HG03097 (cell line): ENCODE results near the gene VTCN1.
"Not testable (repeated sequence)": the region's sequence is repeated elsewhere in the genome, so short reads cannot be mapped to it uniquely, and the experiment has no call there.

Experiments
- ATAC-seq: cut with Tn5 transposase; IDR thresholded peaks from one replicate; pipeline ENCODE4 v1.9.1; 2021; ENCODE audit not compliant: unreplicated experiment, low FRiP score

The VTCN1 gene, protein sequence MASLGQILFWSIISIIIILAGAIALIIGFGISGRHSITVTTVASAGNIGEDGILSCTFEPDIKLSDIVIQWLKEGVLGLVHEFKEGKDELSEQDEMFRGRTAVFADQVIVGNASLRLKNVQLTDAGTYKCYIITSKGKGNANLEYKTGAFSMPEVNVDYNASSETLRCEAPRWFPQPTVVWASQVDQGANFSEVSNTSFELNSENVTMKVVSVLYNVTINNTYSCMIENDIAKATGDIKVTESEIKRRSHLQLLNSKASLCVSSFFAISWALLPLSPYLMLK

DNA sequence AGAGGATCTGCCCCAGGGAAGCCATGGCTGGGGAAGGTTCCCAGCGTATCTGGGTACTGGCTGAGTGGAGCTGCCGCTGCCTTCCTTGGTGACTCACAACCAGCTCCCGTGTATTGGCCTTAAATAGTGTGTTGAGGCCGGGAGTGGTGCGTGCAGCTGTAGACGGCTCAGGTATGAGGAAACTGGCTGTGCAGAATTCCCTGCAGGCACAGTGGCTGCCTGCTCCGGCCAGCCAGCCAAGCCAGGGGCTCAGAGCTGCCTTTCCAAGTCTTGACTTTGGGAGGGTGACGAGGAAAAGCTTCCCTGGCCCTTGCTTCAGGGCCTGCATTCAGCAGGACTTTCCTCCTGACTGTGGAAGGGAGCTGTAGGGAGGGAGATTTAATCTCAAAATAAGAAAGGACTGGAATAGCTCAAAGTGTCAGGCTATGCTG, at the start of gene VTCN1:
Gene VTCN1, minus strand, starts transcription at position 97 of the 431 bp plus-strand sequence. Its CDS starts 72 bp downstream, at position 25.
- ATAC-seq, result no peak

DNA sequence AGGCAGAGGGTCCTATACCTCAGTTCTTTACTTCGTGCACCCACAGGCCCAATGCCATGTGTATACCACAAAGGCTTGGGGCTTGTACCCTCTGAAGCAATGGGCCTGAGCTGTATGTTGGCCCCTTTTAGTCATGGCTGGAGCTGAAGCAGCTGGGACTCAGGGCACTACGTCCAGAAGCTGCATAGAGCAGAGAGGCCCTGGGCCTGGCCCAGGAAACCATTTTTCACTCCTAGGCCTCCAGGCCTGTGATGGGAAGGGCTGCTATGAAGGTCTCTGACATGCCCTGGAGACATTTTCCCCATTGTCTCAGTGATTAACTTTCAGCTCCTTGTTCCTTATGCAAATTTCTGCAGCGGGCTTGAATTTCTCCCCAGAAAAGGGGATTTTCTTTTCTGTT, 48.1 kb upstream of the VTCN1 start:
- ATAC-seq, result no peak

DNA sequence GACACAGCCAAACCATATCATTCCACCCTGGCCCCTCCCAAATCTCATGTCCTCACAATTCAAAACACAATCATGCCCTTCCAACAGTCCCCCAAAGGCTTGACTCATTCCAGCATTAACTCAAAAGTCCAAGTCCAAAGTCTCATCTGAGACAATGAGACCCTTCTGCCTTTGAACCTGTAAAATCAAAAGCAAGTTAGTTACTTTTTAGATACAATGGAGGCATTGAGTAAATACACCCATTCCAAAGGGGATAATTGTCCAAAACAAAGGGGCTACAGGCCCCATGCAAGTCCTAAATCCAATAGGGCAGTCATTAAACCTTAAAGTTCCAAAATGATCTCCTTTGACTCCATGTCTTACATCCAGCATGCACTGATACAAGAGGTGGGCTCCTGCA, 47.3 kb upstream of the VTCN1 start:
- not testable (repeated sequence) for ATAC-seq

DNA sequence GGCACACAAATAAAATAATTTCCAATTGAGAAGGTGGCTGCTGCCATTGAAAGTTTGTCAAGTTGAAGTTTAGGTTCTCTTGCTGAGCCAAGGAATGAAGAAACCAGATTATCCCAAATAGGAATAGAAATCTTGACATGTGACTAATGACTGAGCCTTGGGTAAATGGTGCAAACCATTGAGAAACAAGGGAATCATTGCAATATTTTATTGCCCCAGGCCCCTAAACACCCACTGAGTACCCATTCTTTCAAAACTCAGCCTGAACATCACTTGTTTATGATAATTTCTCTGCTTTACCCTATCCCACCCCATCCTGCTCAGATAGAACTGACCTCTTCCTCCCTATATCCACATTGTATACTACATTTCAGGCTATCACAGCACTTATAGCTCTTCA, 46.6 kb upstream of the VTCN1 start:
- ATAC-seq, result no peak

DNA sequence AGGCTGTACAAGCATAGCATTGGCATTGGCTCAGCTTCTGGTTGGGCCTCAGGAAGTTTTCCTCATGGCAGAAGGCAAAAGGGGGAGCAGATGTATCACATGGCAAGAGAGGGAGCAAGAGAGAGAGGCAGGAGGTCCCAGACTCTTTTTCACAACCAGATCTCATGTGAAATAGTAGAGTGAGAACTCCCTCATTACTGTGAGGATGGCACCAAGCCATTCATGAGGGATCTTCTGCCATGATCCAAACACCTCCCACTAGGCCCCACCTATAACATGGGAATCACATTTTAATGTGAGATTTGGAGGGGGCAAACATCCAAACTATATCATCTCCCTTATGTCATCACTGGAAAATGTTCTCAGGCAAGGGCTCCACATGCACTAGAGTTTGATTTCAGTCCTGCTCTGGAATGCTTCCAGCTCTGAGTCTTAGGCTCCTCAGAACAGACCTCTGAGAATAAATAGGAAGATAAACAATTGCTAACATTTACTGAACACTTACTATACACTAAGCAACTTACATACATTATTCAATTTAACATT, 39.4 kb upstream of the VTCN1 start:
- ATAC-seq, result no peak

DNA sequence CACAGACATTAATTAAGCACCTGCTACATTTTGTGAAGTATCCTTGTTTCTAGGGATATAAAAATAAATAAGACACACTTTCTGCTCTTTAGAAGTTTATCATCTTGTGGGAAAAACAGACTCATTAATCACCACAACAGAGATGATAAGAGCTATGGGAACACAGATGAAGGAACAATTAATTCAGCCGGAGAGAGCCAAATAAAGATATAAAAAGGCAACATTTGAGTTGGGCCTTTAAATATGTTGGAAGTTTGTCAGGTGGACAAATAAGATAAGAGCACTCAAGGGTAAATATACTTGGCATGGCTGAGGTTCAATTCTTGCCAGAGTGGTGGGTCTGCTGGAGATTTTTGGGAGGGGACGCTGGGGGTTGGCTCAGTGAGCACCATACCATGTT, 34.2 kb upstream of the VTCN1 start:
- no peak for ATAC-seq

DNA sequence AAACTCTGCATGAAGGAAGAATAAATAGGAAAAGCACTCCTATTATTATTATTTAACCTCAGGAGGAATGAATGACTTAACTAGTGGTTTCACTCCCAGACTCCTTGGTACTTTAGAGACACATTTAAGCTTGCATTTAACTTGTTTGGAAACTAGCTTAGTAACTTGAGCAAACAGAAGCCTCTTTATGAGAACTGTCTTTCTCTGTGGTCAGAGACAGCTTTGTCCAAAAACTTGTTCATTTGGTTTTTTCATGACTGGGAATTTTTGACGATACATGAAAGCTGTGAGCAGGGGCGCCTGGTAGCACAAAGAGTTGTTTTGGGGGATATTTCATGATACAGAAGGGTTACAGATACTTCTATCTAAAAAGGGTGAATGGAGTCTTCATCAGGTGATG, 33.6 kb upstream of the VTCN1 start:
- no peak for ATAC-seq

DNA sequence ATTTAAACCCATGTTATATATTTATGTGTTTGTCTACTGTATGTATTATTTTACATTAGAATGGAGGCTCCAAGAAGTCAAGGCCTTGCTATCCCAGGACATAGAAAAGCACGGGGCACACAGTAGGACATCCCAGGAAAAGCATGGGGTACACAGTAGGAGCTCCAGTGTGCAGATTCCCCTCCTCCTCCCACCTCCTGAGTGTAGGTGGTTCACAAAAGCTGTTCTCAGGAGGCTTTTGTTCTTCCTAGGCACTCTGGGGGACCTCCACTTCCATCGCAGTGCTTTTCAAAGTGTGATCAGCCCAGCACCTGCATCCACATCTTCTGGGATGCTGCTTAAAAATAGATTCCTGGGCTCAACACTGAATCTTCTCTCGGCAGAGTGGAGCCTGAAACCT, 30.8 kb upstream of the VTCN1 start:
- ATAC-seq, result no peak

DNA sequence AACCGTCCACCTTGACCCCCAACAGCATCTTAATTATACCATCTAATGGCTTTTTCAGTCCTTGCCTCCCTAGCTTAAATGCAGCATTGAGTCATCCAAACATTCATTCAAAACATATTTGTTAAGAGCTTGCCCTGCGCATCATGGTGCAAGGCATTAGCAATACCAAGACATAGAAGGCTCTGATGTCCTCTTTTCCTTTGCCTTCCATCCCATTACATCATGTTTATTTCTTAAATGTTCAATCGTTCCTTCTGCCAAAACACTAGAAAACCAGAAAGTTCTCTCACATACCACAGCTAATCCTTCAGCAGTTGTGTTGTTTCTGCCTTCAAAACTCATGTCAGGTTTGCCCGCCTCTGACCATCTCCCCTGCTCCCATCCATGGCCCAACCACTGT, 29.8 kb upstream of the VTCN1 start:
- ATAC-seq, result no peak

DNA sequence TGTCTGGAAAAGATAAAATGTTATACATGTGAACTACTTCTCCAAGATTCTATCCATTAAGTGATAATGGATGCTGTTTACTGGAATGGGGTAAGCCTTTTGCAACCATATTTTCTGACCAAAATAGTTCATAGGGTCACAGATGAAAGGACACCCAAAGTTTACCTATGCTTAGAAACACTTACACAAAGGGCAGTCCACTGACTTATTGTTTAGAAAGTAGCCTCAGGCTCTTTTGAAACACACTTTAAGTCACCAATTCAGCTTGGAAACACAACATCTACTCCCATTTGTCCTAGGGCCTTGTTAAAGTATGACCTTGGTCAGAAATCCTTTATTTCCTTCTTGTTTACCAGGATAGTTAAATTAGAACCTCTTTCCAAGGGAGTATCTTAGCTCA, 28.7 kb upstream of the VTCN1 start:
- no peak for ATAC-seq

DNA sequence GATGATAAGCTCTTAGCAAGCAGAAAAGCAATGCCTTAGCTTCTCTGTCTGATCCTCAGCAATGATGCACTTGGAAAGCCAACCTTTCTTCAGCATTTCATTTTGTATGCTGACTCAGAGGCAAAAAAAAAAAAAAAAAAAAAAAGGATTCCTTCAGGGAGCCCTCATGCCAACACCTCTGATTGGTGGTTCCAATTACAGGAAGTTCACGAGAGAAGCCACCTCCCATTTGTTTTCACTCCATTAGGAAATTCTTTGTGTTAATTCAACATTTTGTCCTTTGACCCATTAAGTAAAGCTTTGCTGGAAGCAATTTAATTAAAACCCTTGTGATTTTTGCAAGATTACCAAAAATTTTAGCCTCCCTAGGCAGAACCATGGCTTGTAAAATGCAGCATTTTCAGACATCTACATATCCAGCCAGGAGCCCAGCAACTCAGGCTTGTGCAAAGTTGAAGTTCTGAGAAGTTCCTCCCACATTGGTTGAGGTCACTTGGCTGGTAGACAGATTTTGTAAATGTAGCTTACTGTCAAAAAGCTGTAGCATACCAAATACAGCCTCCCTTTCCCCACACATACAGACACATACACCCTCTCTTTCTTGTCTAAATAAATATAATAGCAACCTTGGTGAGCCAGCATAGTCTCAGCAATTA, 27.1 kb upstream of the VTCN1 start:
- ATAC-seq, result no peak

DNA sequence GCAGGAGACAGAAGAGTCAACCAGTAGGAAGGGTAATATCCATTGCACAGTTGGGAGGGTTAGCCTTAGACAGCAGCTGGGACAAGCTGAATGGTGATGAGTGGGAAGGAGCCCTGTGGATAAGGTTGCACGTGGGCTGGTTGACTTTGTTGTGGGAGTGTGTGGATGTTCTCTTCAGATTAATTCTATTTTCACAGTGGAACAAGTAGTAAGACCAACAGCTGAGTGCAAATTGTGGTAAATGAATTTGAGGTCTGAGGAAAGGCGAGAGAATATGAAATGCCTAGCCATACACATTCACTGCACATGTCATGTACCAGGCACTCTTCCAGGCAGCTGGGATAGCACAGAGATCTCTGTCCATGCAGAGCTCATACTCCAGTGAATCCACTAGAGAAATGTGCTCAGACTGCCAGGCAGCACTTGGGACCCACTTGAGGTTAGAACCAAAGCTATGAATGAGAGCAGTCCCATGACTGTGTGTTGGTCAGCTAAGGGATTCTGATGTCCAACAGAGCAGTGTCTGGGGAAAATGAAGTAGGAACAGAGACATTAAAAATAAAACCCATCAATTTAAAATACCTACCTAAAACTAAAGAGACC, 25.2 kb upstream of the VTCN1 start:
- ATAC-seq, result no peak

DNA sequence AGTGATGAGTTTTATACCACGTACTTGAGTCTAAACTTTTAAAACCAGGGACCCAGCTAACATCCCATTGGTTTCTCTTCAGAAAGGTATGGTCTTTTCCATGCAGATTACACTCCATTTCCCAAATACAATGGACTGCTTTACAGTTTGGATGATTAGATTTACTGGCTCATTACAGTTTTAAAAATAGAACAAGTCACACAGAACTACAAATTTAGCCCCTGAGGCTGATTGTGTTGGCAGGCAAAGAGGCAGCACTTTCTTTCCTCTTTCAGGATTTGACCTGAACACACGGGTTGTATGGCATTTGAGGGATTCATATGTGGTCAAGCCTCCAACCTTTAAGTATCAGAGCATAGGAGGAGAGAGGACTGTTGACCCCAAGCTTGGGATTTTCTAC, 21.8 kb upstream of the VTCN1 start:
- no peak for ATAC-seq

DNA sequence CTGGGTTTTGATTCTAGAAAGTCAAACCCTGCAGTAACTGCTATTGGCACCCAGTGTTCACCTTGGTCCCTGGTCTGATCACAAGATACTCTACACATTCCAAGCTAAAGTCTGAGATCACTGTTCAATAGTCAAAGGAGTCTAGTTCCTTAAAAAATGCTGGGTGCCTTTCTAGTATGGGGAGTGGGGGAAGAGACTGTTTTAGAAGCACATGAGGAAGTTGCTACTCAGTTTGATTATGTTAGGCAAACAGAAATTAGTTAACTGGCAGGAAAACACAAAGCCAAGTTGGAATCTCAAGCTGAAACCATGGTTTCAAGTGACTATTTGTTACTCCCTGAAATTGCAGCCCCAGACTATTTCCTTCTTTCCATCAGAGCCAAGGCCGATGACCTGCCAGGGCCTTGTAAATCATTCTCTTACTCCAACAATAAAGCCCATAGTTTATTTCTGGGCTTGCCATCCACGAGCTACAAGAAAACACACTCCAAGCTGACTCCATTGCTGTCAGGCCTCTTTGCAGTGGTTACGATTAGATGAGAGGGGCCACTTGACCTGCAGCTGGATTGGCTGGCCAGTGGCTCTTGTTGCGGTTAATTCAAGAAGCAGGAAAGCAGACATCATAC, 21.1 kb upstream of the VTCN1 start:
- no peak for ATAC-seq

DNA sequence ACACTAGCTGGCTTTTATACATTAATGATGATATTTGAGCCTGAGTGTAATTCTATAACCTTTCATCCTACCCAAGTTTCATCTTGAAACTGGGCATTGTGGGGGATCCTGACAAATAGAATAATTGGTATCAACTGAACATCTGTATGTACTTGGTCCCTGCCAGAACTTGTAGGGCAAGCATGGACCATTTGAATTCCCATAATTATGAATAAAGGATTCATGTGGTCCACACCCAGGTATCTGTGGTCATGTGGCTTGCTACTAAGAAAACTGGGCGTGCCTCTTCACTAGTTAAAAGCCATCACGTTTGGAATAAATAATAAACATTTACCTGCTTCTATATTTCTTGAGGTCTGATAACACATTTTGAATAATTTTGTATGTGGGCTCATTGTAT, 20.6 kb upstream of the VTCN1 start:
- no peak for ATAC-seq

DNA sequence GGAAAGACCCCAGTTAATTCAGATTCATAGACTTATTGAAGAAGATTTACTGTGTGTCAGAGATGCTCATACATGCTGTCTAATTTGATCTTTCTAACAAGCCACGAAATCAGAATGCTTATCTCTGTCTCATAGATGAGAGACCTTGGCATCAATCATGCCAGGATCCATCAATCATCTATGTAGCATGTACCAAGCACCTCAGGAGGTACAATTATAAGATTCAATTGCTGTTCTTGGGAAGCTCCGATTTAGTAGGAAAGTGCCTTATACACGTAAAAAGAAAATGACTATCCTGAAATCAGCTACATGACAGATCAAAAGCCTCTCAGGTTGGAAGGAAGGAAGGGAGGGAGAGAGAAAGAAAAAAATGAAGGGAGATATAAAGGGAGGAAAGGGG, 18.5 kb upstream of the VTCN1 start:
- no peak for ATAC-seq

DNA sequence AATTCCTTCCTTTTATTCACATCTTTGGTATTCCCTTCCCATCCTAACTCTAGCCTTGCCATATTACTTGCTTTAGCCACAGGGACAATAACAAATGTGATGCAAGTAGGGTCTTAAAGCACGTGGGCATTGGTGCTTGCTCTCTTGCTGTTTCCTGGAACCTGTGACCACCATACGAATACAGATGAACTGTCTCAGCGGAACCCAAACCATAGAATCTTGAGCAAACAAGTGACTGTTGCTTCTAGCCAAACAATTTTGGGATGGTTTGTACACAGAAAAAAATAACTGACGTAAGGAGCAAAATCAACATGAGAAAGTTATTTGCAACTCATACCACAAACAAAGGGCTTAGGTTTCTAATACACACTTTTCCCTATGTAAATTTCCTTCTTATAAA, 15.2 kb upstream of the VTCN1 start:
- no peak for ATAC-seq

DNA sequence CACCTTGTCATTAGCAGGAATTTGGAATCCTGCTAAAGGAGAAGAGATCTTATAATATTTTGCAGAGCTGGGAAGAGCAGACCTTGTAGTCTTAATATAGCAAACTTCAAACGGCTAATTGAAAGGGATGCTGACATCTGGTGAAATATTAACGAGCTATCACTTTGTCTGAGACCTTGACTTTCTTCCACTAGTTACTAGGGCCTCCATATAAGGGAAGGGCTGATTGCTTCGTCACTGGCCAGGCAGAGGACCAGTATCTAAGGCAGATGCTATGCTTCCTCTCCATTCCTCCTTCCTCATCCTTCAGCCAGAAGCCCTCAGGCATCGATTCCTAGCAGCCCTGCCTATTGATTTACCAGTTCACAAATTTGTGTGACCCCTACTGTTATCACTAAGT, 6.0 kb upstream of the VTCN1 start:
- ATAC-seq, result no peak

DNA sequence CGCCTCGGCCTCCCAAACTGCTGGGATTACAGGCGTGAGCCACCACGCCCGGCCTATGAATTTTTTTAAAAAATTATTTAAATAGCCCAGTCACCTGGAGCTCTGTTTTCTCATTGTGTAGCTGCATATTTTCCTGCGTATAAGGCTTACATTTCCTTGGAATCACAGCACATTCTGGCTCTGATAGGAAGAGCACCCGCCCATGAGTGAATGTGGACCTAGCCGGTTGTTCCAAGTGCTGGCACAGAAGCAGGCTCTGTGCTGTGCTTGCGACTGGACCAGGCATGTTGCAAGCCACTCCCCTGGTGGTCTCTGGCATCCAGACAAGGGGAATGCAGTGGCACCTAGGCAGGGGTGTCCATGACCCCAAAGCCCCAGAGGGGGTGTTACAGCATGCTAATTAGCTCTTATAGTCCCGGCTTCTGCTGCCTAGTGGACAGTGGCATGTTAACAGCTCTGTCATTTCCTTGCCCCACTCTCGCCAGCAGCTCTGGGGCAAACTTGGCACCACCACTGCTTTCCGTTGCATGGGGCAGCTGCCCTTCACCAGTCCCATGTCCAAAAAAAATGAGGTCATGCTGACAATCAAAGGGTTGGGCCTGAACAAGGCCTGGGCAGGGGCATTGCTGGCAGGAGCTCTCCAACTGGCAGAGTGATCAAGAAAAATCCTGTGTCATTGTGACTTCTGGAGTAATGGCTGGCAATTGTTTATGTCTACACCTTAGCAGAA, 5.2 kb upstream of the VTCN1 start:
- no peak for ATAC-seq

DNA sequence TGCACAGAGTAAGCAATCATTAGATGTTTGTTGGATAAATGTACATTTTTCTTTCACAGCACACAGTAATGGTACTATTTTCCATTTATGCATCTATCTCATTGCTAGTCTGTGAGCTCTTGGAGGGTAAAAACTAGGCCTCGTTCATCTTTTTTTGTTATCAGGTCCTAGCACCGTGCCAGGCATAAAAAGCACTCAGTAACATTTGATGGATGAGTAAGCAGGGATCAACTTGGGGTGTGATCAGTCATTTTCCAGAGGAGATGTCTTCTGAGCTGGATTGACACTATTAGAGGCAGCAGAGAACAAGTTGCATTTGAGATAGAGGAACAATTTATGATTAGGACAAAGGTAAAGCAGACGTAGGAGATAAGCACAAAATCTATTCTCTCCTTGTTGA, 4.3 kb upstream of the VTCN1 start:
- no peak for ATAC-seq

DNA sequence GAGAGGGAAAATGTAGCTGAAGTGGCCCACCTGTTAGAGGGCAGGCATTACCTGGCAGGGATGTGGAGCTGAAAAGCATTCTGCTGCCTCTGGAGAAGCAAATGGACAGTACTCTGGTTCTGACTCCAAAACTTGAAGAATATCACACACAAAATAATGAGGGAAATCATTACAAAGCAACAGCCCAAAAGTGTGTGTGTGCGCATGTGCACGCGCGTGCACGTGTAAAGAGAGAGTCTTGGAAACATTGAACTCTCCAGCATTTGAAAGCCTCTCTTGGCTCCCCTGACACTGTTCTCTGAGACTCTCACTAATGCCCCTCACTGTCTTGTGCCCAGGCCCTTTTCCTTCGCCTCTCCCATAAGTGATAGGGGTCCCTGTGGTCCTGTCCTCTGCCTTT, 2.3 kb upstream of the VTCN1 start:
- ATAC-seq, result no peak
